GM12878 (cell line): ENCODE data around the gene PPP1R12B.
"Not testable (repeated sequence)": the region's sequence is repeated elsewhere in the genome, so short reads cannot be mapped to it uniquely, and the experiment has no call there.

ENCODE experiments used
- EED ChIP-seq: sonication (generic); IDR thresholded peaks from 2 replicates; pipeline ENCODE4 v1.6.1; 2016; ENCODE audit warnings: antibody characterized with exemption, low read depth
- NR2F1 ChIP-seq: fragments of 450-650 bp; conservative IDR thresholded peaks from 2 replicates; pipeline ENCODE4 v1.6.1; 2017; ENCODE audit warnings: mild to moderate bottlenecking

DNA sequence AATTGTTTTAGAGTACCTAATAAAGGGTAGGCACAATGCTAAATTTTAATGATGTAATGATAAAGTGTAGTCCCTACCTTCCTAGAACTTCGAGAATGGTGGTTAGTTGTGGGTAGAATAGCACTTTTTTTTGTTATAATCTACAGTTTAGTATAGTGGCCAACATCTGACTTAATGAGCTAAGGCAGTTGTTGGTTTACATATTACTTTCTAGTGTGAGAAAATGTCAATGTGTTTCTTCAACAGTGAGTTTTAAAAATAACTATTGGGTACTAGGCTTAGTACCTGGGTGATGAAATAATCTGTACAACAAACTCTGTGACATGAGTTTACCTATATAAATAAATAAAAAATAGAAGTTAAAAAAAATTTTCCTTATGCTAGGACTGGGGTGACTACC lies 120.6 kb downstream of the PPP1R12B start:
- TF ChIP-seq EED, NR2F1: not testable (repeated sequence)
